NCI-H2196 treated with DMSO at 0.1 percent for 48 hours (cell line): ENCODE measurements around the gene SCML1.
A peak's percentile ranks its signal among the peaks of the same experiment; 100 is the strongest.

Source experiments
- DNase-seq: peaks from one replicate; lab custom pipeline; 2025; ENCODE audit not compliant: unreplicated experiment; lab: John Stamatoyannopoulos, UW

Gene SCML1, protein sequence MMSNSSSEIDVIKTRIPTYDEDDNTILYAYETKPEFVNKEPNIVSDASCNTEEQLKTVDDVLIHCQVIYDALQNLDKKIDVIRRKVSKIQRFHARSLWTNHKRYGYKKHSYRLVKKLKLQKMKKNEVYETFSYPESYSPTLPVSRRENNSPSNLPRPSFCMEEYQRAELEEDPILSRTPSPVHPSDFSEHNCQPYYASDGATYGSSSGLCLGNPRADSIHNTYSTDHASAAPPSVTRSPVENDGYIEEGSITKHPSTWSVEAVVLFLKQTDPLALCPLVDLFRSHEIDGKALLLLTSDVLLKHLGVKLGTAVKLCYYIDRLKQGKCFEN

DNA sequence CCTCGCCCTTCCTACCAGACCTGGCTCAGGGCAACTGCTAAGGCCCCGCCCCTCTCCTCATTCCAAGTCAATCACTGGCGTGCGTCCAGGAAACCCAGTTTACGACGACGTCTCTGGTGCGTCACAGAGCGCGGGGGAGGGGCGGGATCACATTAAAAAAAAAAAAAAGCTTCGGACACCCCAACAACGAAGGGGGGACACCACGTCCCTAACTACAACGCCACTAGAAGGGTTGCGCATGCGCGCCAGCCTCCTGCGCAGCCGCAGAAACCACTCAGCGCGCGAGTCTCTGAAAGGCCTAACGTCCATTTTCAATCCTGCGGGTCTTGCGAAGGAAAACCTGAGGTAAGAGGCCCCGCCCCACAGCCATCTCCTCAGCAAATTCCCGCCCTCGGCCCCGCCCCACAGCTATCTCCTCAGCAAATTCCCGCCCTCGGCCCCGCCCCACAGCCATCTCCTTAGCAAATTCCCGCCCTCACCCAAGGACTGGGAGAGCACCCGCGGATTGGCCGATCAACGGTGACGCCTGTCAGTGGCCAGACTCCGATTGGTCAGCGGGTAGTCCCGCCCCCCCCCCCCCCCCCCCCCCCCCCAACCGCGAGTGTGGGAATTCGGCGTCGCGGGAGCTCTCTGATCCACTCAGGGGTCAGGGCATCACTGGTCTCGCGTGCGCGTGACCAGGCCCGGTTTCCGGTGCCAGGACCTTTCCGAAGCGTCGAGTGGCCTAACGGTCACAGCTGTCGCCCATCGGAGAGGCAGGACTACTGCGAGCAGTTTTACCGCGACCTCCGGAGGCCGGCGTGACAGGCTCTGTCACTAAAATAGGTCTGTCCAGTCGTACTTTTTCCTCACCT is at the start of gene SCML1:
Gene SCML1 (plus strand): TSS at position 638 of the 854 bp plus-strand sequence. CDS start 6,694 bp downstream, outside the sequence.
- DNase-seq, result peak; percentile 88

DNA sequence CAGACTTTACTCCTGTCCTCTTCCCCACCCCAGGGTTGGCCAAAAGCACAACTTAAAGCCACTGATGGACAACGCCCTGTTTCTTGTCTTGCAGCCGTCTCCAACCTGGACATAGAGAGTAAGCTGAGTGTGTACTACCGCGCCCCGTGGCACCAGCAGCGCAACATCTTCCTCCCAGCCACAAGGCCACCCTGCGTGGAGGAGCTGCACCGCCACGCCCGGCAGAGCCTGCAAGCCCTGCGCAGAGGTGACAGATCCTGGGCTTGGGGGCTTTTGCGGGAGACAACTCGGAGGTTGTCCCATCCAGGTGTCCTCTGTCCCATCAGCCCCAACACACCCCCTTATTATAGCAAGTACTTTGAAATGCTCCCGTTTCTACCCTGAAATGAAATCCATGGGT is 49.6 kb upstream of the SCML1 start:
- no peak for DNase-seq

DNA sequence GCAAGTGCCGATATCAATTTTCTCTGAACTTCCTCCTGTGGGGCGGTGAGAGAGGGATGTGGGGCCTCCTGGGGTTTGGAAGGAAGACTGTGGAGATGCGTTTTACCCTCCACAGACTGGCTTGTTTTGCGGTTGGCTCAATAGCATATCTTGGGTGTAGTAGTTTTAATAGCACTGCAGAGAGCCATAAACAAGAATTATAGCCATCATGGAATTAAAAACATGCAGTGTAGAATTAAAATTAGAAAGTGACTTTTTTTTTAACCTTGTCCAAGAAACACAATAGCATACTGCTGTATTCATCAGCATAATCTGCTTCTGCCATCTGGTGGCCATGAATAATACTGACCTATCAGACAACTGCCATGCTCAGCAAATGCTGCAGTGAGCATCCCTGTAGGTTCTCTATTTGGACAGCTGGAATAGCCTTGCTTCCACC is 47.3 kb upstream of the SCML1 start:
- peak; percentile 11 for DNase-seq

DNA sequence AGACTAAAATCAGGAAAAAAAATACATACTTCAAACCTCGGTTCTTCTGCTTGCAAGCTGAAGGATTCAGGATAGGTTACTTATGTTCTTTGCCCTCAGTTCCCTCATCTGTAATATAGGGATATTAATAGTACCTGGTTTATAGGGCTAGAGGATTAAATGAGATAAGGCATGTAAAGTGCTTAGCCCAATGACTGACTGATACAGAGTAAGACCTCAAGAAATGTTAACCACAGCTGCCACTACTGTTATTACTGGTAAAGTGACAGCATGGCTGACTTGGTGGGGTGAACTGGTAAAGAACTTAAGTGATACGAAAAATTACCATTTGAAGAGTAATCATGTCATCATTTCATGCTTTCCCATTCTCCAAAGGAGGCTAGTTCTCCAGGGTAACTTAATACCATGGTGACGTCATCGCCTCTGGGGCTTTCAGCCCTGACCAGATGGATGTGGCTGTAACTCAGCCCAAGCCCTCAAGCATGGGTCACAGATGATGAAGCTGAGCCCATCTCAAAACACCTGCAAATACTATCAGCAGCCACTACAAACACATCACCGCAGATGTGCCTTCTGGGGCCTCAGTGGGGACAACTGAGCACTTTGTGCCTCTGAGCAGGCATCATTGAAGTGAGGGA is 44.5 kb upstream of the SCML1 start:
- DNase-seq, result peak; percentile 6

DNA sequence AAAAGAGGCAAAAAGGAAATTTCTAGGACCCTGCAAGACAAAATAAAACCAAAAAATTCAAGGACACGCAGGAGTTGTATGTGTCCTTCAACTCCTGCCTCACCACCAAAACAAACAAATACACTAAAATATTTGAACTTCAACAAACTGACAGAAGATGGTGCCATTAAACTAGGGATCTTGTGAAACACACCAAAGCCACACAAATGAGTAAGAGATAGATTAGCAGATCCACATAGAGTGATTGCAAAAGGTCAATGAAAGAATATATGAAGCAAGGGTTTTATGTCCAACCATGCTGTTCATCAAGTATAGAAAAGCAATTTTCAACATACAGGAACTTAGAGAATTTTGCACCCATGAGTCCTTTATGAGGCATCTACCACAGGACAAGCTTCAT is 40.1 kb upstream of the SCML1 start:
- no peak for DNase-seq

DNA sequence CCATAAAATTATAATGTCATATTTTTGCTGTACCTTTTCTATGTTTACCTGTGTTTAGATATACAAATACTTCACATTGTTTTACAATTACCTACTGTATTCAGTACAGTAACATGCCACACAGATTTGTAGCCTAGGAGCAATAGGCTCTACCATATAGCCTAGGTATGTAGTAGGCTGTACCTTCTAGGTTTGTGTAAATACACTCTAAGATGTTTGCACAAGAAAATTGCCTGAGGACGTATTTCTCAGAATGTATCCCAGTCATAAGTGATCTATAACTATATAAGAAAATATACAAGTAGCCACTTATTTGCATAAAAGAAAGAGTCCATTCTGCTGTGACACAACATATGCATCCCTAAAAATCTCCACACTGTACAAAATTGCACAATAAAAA is 36.3 kb upstream of the SCML1 start:
- DNase-seq, result no peak

DNA sequence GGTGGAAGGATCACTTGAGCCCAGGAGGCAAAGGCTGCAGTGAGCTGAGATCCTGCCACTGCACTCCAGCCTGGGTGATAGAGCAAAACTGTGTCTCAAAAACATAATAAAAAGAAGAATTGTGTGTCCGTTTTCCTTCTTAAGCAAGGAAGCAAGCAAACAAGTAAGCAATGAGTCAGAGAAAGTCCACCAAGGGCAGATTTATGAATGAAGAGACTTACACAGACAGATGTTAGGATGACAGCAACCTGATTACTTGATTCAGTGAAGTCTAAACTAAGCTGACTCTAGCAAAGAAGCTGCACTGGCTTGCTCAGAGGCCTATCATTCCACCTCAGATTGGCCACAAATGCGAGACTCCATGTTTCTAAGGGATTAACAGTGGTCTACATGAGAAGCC is 34.1 kb upstream of the SCML1 start:
- DNase-seq, result no peak

DNA sequence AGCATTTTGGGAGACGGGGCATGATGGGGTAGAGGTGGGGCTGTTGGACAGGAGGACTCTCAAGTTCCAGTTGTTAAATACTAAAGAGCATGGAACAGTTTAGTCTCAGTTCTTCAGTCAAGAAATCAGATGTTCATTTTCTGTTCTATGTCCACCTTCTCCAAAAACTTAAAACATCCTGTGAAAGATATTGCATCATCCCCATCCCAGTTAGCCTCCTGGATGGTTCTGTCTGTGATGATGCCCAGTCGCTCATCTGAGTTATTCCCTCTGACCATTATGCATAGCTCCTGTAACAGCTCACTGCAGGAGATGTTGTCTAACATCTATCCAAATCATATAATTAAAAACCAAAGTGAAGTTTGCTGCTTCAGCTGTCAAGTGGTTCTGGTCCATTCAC is 32.1 kb upstream of the SCML1 start:
- DNase-seq, result no peak

DNA sequence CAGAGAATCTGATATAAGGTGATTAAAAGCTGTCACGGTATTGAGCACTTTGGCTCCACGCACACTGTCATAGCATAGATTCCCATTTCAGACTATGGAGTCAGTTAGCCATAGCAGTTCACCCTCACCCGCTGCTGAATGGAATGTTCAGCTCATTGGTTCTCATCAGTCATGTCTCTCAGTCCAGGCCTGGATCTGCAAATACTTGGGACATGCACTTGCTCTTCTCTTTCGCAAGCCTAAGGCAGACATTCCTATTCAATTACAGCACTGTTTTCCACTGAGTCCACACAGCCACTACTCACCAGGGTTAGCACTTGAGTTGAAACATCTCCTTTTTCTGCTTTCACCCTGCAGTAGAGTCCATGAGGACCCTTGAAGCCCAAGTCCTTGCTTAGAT is 30.6 kb upstream of the SCML1 start:
- DNase-seq, result no peak

DNA sequence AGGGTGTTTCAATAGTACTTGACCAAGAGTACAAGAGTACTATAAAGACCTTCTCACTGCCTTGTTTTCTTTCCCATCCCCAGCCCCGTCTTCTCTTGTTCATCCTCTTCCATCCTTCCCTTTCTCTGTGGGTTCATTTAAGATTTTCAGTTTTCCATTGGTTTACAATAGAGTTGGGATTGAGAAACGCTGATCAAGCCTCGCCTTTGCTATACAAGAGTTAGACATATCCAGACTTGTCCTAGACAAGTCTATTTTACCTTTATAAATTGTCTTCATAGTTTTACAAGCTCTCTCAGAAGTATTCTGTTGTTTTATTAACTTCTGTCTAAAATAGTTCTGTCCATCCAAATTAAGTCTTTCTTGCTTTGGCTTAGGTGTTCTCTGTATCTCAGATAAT is 29.6 kb upstream of the SCML1 start:
- no peak for DNase-seq

DNA sequence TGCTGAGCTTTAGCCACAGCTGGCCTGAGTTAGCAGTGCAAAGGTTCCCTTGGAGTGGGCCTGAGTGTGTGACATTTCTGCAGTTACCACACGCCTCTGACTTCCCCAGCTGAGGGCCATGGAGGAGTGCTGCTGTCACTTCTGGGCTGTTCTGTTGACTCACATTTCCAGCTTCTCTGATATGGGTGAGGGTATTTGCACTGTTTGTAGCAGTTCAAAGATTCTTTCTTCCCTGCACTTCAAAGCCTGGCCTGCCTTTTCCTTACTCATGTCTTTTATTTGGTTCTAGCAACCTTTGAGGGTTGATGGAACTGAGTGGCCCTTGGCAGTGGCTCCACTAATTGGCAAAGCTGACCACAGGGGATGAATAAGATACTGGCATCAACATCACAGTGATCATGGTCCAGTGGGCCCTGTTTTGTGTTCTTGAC is 26.4 kb upstream of the SCML1 start:
- no peak for DNase-seq

DNA sequence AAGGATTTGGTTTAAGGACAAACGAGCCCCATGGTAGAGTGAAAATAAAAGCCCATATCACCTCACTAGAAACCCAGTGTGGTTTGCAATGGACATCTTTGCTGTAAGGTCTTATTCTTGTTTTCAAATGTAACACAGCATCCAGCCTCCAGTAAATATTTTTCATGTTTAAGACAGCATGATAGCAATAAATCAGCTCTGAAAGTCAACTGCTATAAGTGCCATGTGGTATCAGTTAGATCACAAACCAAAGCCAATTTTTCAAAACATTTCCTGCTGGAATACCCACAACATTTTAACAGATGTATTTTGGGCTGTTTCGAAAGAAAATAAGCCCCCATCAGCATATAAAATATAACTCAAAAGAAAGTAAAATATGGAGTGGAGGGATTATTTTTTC is 24.0 kb upstream of the SCML1 start:
- DNase-seq, result no peak

DNA sequence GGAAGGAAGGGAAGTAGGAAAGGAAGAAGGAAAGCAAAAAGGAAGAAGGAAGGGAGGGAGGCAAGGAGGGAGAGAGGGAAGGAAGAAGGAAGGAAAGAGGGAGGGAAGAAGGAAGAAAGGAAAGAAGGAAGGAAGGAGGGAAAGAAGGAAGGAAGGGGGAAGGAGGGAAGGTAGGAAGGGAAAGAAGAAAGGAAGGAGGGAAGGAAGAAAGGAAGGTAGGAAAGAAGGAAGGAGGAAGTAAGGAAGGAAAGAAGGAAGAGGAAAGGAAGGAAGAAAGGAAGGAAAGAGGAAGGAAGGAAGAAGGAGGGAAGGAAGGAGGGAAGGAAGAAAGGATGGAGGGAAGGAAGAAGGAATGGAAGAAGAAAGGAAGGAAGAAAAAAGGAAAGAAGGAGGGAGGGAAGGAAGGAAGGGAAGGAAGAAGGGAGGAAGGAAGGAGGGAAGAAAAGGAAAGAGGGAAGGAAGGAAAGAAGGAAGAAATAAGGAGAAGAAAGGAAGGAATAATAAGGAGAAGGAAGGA is 18.6 kb upstream of the SCML1 start:
- DNase-seq, result no peak

DNA sequence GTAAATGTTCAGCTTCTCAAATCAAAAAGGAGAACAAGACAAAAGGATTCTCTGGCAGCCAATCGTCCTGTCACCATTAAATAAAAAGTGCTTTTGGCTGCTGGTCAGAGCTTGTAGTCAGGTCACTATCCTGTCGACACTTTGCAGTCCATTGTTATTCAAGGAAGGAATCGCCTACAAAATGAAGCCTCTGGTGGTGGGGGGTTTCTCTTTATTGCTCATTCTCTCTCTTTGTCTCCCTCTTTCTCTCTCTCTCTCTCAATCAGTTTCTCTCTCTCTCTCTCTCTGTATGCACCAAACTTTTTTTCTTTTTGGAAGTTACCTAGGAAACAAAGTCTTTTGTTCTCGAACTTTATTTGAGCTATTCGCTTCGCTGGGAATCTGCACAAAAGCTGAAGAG is 17.6 kb upstream of the SCML1 start:
- DNase-seq, result no peak

DNA sequence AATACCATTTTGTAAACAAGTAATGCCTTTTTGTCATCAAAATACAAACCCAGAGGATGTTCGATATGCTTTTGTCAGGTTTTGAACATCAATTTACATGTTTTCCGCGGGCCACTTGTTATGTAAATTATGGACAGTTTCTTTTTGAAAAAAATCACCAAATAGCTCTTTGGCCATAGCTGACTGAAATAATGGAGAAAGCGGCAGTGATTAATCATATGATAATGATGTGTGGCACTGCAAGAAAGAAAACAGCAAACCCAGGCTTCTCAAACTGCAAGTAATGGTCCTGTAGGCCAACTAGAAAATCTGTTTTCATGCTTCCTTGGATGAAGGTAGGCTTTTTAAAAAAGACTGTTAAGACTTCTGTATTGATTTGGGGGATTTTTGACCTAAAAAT is 15.6 kb upstream of the SCML1 start:
- DNase-seq, result no peak

DNA sequence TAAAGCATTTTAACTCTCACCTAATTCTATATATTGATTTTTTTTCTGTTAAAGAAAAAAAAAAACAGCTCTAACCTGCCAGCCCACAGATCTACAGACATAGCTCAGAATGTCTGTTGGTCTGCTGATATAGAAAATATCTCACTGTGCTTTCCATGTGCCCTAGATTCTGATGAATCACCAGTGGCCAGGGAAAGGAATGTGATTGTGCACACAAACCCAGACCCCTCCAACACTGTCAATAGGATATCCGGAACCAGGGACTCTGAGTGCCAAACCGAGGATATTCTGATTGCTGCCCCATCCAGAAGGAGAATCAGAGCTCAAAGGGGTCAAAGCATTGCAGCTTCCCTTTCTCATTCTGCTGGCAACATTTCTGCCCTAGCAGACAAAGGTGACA is 12.1 kb upstream of the SCML1 start:
- no peak for DNase-seq

DNA sequence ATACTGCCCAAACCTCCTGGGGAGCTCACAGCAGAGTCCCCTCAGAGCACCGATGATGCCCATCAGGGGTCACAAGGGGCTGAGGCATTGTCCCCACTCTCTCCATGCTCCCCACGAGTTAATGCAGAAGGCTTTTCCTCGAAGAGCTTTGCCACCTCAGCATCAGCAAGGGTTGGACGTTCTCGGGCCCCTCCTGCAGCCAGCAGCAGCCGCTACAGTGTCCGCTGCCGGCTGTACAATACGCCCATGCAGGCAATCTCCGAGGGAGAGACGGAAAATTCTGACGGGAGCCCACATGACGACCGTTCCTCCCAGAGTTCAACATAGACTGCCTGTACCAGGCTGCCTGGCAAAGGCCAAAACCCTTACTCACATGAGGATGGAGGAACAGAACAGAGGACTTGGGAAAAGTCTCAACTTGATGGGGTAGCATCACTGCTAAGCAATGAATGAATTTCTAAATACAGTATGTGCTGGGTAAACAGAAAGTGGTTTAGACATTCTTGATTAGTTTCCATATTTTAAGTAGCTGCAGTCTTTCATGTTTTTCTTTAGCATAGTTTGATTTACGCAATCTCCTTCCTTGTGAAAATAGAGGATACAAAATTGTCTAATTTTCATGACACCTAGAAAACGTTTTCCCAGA is 5.0 kb upstream of the SCML1 start:
- DNase-seq, result no peak

DNA sequence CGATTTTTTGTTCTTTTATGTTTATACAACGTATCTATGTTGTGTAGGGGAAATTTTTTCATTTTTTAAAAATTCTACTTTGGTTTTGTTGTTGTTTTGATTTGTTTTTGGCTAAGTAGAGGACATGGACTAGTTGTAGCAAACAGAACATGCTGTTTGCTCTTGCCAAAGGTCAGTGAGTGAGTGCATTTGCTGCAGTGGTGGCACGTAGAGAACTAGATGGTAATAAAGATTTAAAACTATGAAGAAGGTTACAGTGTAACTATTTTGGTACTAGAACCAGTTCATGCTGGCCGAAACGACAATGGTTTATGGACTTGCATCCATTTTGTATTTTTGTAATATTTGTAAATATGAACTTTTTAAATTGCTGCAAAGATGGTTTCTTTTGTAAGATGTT is 1.9 kb upstream of the SCML1 start:
- DNase-seq, result no peak

DNA sequence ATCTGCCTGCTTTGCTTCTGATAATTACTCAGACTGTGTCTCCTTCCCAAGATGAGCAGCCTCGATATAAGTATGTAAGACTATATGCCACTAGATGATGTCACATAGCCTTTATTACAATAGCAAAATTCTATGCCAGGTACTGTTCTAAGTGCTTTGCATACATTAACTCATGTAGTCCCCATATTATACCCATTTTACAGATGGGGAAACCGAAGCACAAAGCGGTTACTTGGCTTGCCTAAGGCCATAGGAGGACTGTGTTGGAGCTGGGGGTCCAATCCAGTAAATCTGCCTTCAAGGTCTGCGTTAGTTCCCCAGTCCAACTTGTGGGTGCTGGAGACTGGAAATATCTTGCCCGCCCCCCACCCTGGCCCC is 826 bp upstream of the SCML1 start:
- no peak for DNase-seq

DNA sequence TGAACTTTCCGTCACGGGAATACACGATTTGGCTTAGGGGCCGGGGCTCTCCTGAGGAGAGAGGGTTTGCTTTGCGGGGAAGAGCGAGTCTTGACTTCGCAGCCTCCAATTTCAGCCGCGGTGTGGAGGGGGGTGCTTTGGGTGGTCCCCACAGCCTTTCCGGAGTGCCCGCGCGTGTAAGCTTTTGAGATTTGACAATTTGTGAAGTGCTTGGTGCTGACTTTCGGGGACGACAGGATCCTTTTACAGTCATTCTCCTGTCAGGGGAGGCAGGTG is 355 bp downstream of the SCML1 start:
- DNase-seq, result no peak

DNA sequence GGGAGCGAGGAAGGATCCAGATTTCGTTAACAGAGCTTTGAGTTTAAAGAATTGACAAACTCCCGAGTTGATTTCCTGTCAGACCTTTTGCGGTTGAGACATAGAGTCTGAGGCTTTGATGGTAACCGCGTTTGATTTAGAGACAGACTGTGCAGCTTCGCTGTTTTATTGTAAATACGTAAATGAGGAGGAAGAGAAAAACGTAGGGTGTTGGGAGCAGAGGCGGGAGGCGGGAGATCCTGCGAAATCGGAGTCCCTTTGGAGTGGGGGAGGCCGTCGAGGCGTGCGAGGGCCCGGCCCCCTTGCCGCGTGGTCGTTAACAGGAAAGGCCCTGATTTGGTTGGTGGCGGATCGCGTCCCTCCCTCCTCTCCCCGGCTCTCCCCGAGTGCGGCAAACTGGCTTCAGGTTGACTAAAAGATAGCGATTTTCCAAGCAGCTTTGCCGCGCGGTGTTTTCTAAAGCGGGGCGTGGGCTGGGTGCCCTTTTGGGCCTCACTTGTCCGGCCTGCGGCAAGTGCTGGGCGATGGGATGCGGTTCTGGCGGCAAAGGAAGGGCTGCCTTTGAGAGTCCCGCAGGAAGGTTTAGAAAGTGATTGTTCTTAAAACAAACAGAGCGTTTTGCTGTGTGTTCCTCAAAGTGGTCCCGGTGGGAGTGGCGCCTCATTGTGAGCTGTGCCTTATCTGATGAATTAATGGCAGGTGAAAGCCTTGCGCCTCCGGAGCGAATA is 857 bp downstream of the SCML1 start:
- peak; percentile 3 for DNase-seq
